Activated CD8-positive, alpha-beta T cell treated with anti-CD3 and anti-CD28 coated beads for 36 hours (primary cell): ENCODE measurements around the gene AJUBA. TPM values are rescaled to one million over a fixed set of nuclear protein-coding genes. Genes with fewer than 3 reads are reported as not detected.
A peak's percentile ranks its signal among the peaks of the same experiment; 100 is the strongest.

Experiments
- ATAC-seq: fragments of 200-7000 bp; cut with Tn5 transposase; one replicate; pipeline ENCODE4 v1.10.0; 2021; ENCODE audit warnings: mild to moderate bottlenecking, moderate library complexity
- CTCF ChIA-PET: fragments of 350-600 bp; sonication (Branson Sonifier 250); formaldehyde crosslinking; loops from one replicate; lab custom pipeline; 2021; ENCODE audit warnings: antibody characterized with exemption; lab: Charles Lee
- POLR2A ChIA-PET: fragments of 350-600 bp; sonication (Branson Sonifier 250); formaldehyde crosslinking; loops from one replicate; lab custom pipeline; 2021; ENCODE audit warnings: antibody characterized with exemption; lab: Charles Lee
- DNase-seq: peaks from one replicate; pipeline ENCODE4 v3.0.0-alpha.2; 2020
- H3K27ac Mint-ChIP-seq: one replicate; pipeline ENCODE4 v1.8.0; 2021; ENCODE audit warnings: mild to moderate bottlenecking, mixed read lengths
- H3K27me3 Mint-ChIP-seq: one replicate; pipeline ENCODE4 v1.8.0; 2021; ENCODE audit warnings: mixed read lengths
- H3K36me3 Mint-ChIP-seq: one replicate; pipeline ENCODE4 v1.8.0; 2021; ENCODE audit warnings: low read depth, mixed read lengths
- H3K4me1 Mint-ChIP-seq: one replicate; pipeline ENCODE4 v1.8.0; 2021; ENCODE audit warnings: low read depth, mixed read lengths
- H3K4me3 Mint-ChIP-seq: one replicate; pipeline ENCODE4 v1.8.0; 2021; ENCODE audit warnings: mild to moderate bottlenecking, moderate library complexity, mixed read lengths
- H3K9me3 Mint-ChIP-seq: one replicate; pipeline ENCODE4 v1.8.0; 2021; ENCODE audit warnings: mixed read lengths
- CTCF ChIP-seq: fragments of 200-600 bp; IDR thresholded peaks from one replicate; pipeline ENCODE4 v1.8.0; 2022; ENCODE audit warnings: antibody characterized with exemption, mild to moderate bottlenecking
- intact Hi-C: fragments of 100-400 bp; cut with micrococcal nuclease; formaldehyde crosslinking; loops from one replicate; pipeline ENCODE4 v1.10.0; 2022
- total RNA-seq, 2 experiments: library from RNA; stranded (reverse); gene quantifications; one replicate each; pipeline ENCODE4 v1.2.3, GENCODE V29; 2021

The AJUBA gene
- total RNA-seq, result 1 to 10 TPM; 2.3 to 2.6 TPM

DNA sequence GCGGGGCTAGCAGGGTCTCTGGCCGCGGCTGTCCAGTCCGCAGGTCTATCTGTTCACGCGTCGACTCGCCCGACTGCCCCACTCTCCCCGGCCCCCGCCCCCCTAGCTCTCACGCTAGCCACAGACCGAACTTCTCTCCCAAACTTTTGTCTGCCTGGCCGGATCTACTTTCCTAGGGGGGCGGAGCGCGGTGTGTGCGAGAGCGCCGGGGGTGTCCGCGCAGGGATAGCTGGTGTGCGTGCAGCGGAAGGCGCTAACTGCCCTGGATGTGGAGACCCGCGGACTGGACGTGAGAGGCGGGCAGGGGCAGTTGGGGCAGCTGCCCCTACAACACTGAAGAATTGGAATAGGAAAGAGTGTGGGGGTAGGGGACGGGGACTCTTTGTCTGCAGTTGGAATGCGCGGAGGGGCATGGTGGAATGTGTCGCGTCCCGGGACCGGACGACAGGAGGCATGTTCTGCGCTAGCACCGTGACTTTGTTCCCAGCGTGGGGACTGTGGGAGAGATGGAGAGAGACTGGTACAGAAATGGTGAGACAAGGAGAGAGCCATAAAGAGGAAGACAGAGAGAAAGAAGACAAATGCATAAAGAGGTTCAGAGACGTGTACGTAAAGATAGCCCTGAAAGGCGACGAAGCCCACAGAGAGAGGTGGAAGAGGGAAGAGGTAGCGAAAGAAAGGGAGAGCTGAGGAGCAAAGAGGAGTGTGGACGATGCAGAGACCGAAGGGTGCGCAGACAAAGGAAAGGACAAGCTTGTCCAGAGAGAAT, at the start of gene AJUBA:
TSS of gene AJUBA (minus strand) at position 75 of the 769 bp plus-strand sequence. CDS start 285 bp downstream, outside the sequence.
- Mint-ChIP-seq H3K4me3 (no peak within 1 kb of the TSS), H3K27ac (no peak within 1 kb of the TSS), H3K27me3 (no peaks in the 10 kb centered on the region), H3K9me3 (no peaks in the 10 kb centered on the region), H3K36me3 (no peaks in the 10 kb centered on the region), H3K4me1 (peaks cover 10% of the 10 kb centered on the region)
- ChIA-PET POLR2A (interaction anchor here (0.9 to 2.2 kb wide), 12 partner anchors 9 to 86 kb away, joined by 3 to 10 read pairs (median 6); partner anchors contain the start of genes CDH24, HAUS4, PRMT5 and PSMB5), CTCF (interaction anchor here (0.6 to 10.7 kb wide), 34 partner anchors 11 to 426 kb away, joined by 3 to 518 read pairs (median 5); partner anchors contain the start of genes ACIN1, C14orf119, CDH24 and HAUS4)
- intact Hi-C loops, result no loop called here
- ATAC-seq (peak; percentile 76), DNase-seq (peak; percentile 84)
- no peak for TF ChIP-seq CTCF

GRCh38 chr14:23030936-23031335, 48.6 kb upstream of the AJUBA start:
- Mint-ChIP-seq H3K36me3 (peaks cover 55% of the 10 kb centered on the region), H3K27me3 (no peaks in the 10 kb centered on the region), H3K4me1 (peaks cover 46% of the 10 kb centered on the region), H3K9me3 (peaks cover 2% of the 10 kb centered on the region), H3K4me3 (no peak overlapping the region), H3K27ac (peak overlapping the region; percentile 22)
- no peak for TF ChIP-seq CTCF
- CTCF ChIA-PET, result interaction anchor here (0.9 to 7.5 kb wide), 7 partner anchors 9 to 44 kb away, joined by 3 to 29 read pairs (median 8); partner anchors contain the start of gene CDH24
- intact Hi-C loops, result no loop called here
- no peak for ATAC-seq
- POLR2A ChIA-PET, result interaction anchor here (1.1 to 2.5 kb wide), 7 partner anchors 8 to 49 kb away, joined by 3 to 9 read pairs (median 5); partner anchors contain the start of gene AJUBA
- no peak for DNase-seq

- Mint-ChIP-seq H3K4me3 (peak overlapping the region; percentile 17), H3K27me3 (no peaks in the 10 kb centered on the region), H3K4me1 (peaks cover 56% of the 10 kb centered on the region), H3K27ac (peak overlapping the region; percentile 87), H3K36me3 (peaks cover 67% of the 10 kb centered on the region), H3K9me3 (no peaks in the 10 kb centered on the region)
- TF ChIP-seq CTCF, result no peak
- peak; percentile 57 for DNase-seq
- ChIA-PET CTCF (interaction anchor here (0.8 to 7.5 kb wide), 8 partner anchors 22 to 99 kb away, joined by 3 to 29 read pairs (median 6); partner anchors contain the start of gene CDH24), POLR2A (interaction anchor here (1.0 to 2.2 kb wide), 4 partner anchors 16 to 39 kb away, joined by 4 to 9 read pairs (median 4); no protein-coding TSS in a partner anchor)
- intact Hi-C loops, result no loop called here
- peak; percentile 43 for ATAC-seq
Observed at GRCh38 chr14:23028799-23029198, 46.4 kb upstream of the AJUBA start.

- intact Hi-C loops, result no loop called here
- H3K27ac Mint-ChIP-seq, result peak overlapping the region; percentile 84
- H3K4me3 Mint-ChIP-seq, result peak overlapping the region; percentile 3
- peaks cover 65% of the 10 kb centered on the region for H3K4me1 Mint-ChIP-seq
- no peaks in the 10 kb centered on the region for H3K27me3 Mint-ChIP-seq
- DNase-seq (peak; percentile 61), ATAC-seq (peak; percentile 74)
- H3K36me3 Mint-ChIP-seq, result peaks cover 51% of the 10 kb centered on the region
- POLR2A ChIA-PET, result interaction anchor here (1.1 to 4.5 kb wide), 8 partner anchors 9 to 32 kb away, joined by 3 to 27 read pairs (median 4); partner anchors contain the start of genes CDH24 and PSMB5
- TF ChIP-seq CTCF, result no peak
- CTCF ChIA-PET, result interaction anchor here (0.9 to 5.1 kb wide), 11 partner anchors 8 to 70 kb away, joined by 3 to 22 read pairs (median 8); partner anchors contain the start of genes ACIN1 and C14orf119
- H3K9me3 Mint-ChIP-seq, result no peaks in the 10 kb centered on the region
Observed at GRCh38 chr14:23025151-23025814, 42.9 kb upstream of the AJUBA start.
